Endothelial cell of umbilical vein (primary cell): ENCODE data around the gene BMP2K.

ENCODE experiments used
- CTCF ChIP-seq, 2 donors: IDR thresholded peaks; 1 replicate in 1 of 2; 2 replicates in 1 of 2; pipeline ENCODE4 v1.5.1; 2011; ENCODE audit warnings: low read length in 2 of 2, mild to moderate bottlenecking in 2 of 2, moderate library complexity in 2 of 2, control low read depth in 1 of 2, inconsistent platforms in 1 of 2, low read depth in 1 of 2; ENCODE audit not compliant: insufficient read depth in 1 of 2; ENCODE audit errors: extremely low read depth in 1 of 2
- EZH2 ChIP-seq: IDR thresholded peaks from 2 replicates; pipeline ENCODE4 v1.6.1; 2012; ENCODE audit warnings: borderline replicate concordance, low read depth, mild to moderate bottlenecking, moderate library complexity, low read length, inconsistent platforms; ENCODE audit not compliant: severe bottlenecking
- GATA2 ChIP-seq: IDR thresholded peaks from 2 replicates; pipeline ENCODE4 v1.7.0; 2011; ENCODE audit warnings: low read depth, mild to moderate bottlenecking, moderate library complexity, mixed read lengths, low read length; ENCODE audit not compliant: insufficient read length, insufficient read depth
- JUN ChIP-seq: IDR thresholded peaks from 2 replicates; pipeline ENCODE4 v1.6.1; 2011; ENCODE audit warnings: borderline replicate concordance, low read depth; ENCODE audit not compliant: insufficient read length, insufficient read depth
- MAX ChIP-seq: IDR thresholded peaks from 2 replicates; pipeline ENCODE4 v1.6.1; 2011; ENCODE audit not compliant: insufficient read depth, insufficient read length
- MYC ChIP-seq: IDR thresholded peaks from one replicate; pipeline ENCODE4 v1.6.1; 2011; ENCODE audit warnings: mild to moderate bottlenecking, low read depth, low read length
- POLR2A ChIP-seq: IDR thresholded peaks from 2 replicates; pipeline ENCODE4 v1.6.1; 2012; ENCODE audit warnings: low read depth, mild to moderate bottlenecking, control low read depth, low read length
- POLR2AphosphoS5 ChIP-seq: IDR thresholded peaks from 2 replicates; pipeline ENCODE4 v1.6.1; 2012; ENCODE audit warnings: low read depth, mild to moderate bottlenecking, control low read depth, low read length, moderate library complexity; ENCODE audit not compliant: insufficient read depth

GRCh38 chr4:78788007-78788889 lies 12.1 kb downstream of the BMP2K start:
- TF ChIP-seq POLR2AphosphoS5 (no peak), GATA2 (no peak), CTCF (IDR thresholded peaks at IDR 0.05; ENCODE audit: extremely low read depth in 1 of 2, insufficient read depth in 1 of 2, low read depth in 1 of 2, low read length in 2 of 2) (no peak), EZH2 (no peak), POLR2A (no peak), MAX (no peak), MYC (no peak), JUN (no peak)
